WI38 (cell line): Measurements from ENCODE around the gene C2CD2L.
"Not testable (repeated sequence)": the region's sequence is repeated elsewhere in the genome, so short reads cannot be mapped to it uniquely, and the experiment has no call there.

Experiments
- H3K4me3 ChIP-seq: 2 replicates; pipeline ENCODE4 v1.5.1; 2011; ENCODE audit warnings: low read depth, mild to moderate bottlenecking, control low read depth, low read length
- CTCF ChIP-seq: IDR thresholded peaks from 2 replicates; pipeline ENCODE4 v1.5.1; 2012; ENCODE audit warnings: low read depth, mild to moderate bottlenecking, control low read depth, low read length

C2CD2L gene

GRCh38 chr11:119095066-119095880 is 11.9 kb upstream of the C2CD2L start:
- TF ChIP-seq CTCF: no peak; the same call in 1 of the 2 replicates
- peak overlapping the region; percentile 81 for H3K4me3 ChIP-seq

- no peak overlapping the region for H3K4me3 ChIP-seq
- no peak for TF ChIP-seq CTCF
Measured at GRCh38 chr11:119099711-119100110, 7.4 kb upstream of the C2CD2L start.

- H3K4me3 ChIP-seq: peak overlapping the region; percentile 92
- peak; percentile 25 for TF ChIP-seq CTCF
Measured at GRCh38 chr11:119100246-119100970, 6.7 kb upstream of the C2CD2L start.

- peak overlapping the region; percentile 92 for H3K4me3 ChIP-seq
- no peak for TF ChIP-seq CTCF
Measured at GRCh38 chr11:119100994-119101758, 6.0 kb upstream of the C2CD2L start.

- peak within 1 kb of the TSS; percentile 92 for H3K4me3 ChIP-seq
- TF ChIP-seq CTCF: no peak
Measured at GRCh38 chr11:119101759-119102423, 5.3 kb upstream of the C2CD2L start, which contains the start of gene DPAGT1. Gene DPAGT1 (minus strand): TSS chr11:119101853. CDS start chr11:119101655, 198 bp downstream.

- H3K4me3 ChIP-seq: not testable (repeated sequence)
Measured at GRCh38 chr11:119103161-119103664, 3.9 kb upstream of the C2CD2L start.

- no peak overlapping the region for H3K4me3 ChIP-seq
- no peak for TF ChIP-seq CTCF
Measured at GRCh38 chr11:119103793-119104192, 3.4 kb upstream of the C2CD2L start.
